Astrocyte (in vitro differentiated cells and primary cell): Measurements from ENCODE around the gene IRF1. TPM values are rescaled to one million over a fixed set of nuclear protein-coding genes. Genes with fewer than 3 reads are reported as not detected.

Experiments used
- DNase-seq: peaks from one replicate; pipeline ENCODE4 v3.0.0-alpha.2; 2010; ENCODE audit warnings: low read depth
- FAIRE-seq: peaks from 2 replicates; lab custom pipeline; 2011; peaks lifted over from hg19 to GRCh38; lab: Jason Lieb, UNC
- H2AFZ ChIP-seq: 2 replicates; pipeline ENCODE4 v1.6.0; 2012; ENCODE audit warnings: low read depth, low read length, inconsistent platforms
- H3K27ac ChIP-seq: 2 replicates; pipeline ENCODE4 v1.5.1; 2011; ENCODE audit warnings: low read depth, low read length, inconsistent platforms
- H3K27me3 ChIP-seq: 2 replicates; pipeline ENCODE4 v1.6.0; 2011; ENCODE audit warnings: low read length, inconsistent platforms; ENCODE audit not compliant: insufficient read depth
- H3K36me3 ChIP-seq: 2 replicates; pipeline ENCODE4 v1.5.1; 2011; ENCODE audit warnings: low read length, inconsistent platforms; ENCODE audit not compliant: insufficient read depth
- H3K4me1 ChIP-seq: 2 replicates; pipeline ENCODE4 v1.5.1; 2011; ENCODE audit warnings: low read length, inconsistent platforms; ENCODE audit not compliant: insufficient read depth
- H3K4me2 ChIP-seq: 2 replicates; pipeline ENCODE4 v1.6.0; 2012; ENCODE audit warnings: low read length, inconsistent platforms
- H3K4me3 ChIP-seq: 2 replicates; pipeline ENCODE4 v1.5.1; 2011; ENCODE audit warnings: low read depth, mild to moderate bottlenecking, low read length, inconsistent platforms; ENCODE audit not compliant: insufficient read depth
- H3K79me2 ChIP-seq: 2 replicates; pipeline ENCODE4 v1.6.0; 2012; ENCODE audit warnings: mild to moderate bottlenecking, low read length, inconsistent platforms; ENCODE audit not compliant: insufficient read depth
- H3K9ac ChIP-seq: 2 replicates; pipeline ENCODE4 v1.6.0; 2012; ENCODE audit warnings: mild to moderate bottlenecking, low read length, inconsistent platforms
- H3K9me3 ChIP-seq: 2 replicates; pipeline ENCODE4 v1.5.1; 2012; ENCODE audit warnings: low read depth, mild to moderate bottlenecking, low read length, inconsistent platforms; ENCODE audit not compliant: insufficient read depth
- H4K20me1 ChIP-seq: 2 replicates; pipeline ENCODE4 v1.6.0; 2012; ENCODE audit warnings: low read length, inconsistent platforms; ENCODE audit not compliant: insufficient read depth
- H3K27ac Mint-ChIP-seq: one replicate; pipeline ENCODE4 v1.8.0; 2021; ENCODE audit warnings: mild to moderate bottlenecking, mixed read lengths; ENCODE audit not compliant: unreplicated experiment
- H3K27me3 Mint-ChIP-seq: one replicate; pipeline ENCODE4 v1.8.0; 2021; ENCODE audit warnings: low read depth, mixed read lengths; ENCODE audit not compliant: unreplicated experiment
- H3K36me3 Mint-ChIP-seq: one replicate; pipeline ENCODE4 v1.8.0; 2021; ENCODE audit warnings: low read depth, mixed read lengths; ENCODE audit not compliant: unreplicated experiment
- H3K4me1 Mint-ChIP-seq: one replicate; pipeline ENCODE4 v1.8.0; 2021; ENCODE audit warnings: low read depth, mixed read lengths; ENCODE audit not compliant: unreplicated experiment
- H3K4me3 Mint-ChIP-seq: one replicate; pipeline ENCODE4 v1.8.0; 2021; ENCODE audit warnings: mild to moderate bottlenecking, moderate library complexity, mixed read lengths; ENCODE audit not compliant: unreplicated experiment
- H3K9me3 Mint-ChIP-seq: one replicate; pipeline ENCODE4 v1.8.0; 2021; ENCODE audit warnings: mild to moderate bottlenecking, mixed read lengths; ENCODE audit not compliant: unreplicated experiment
- EZH2 ChIP-seq: IDR thresholded peaks from 2 replicates; pipeline ENCODE4 v1.6.1; 2012; ENCODE audit warnings: mild to moderate bottlenecking, low read length, inconsistent platforms; ENCODE audit not compliant: insufficient read depth
- total RNA-seq: library from RNA; stranded (reverse); gene quantifications from 2 replicates; pipeline ENCODE4 v1.2.1, GENCODE V29; 2021
- TF ChIP-seq, protein P1 (sequence below): IDR thresholded peaks from 2 replicates; pipeline ENCODE4 v1.5.1; 2011; ENCODE audit warnings: low read depth, mild to moderate bottlenecking, inconsistent platforms, low read length, moderate library complexity; ENCODE audit not compliant: insufficient read depth

Gene IRF1
- total RNA-seq, 1 donor from 2014 or later: 39.7 TPM

- TF ChIP-seq EZH2: no peak
- TF ChIP-seq, protein P1, sequence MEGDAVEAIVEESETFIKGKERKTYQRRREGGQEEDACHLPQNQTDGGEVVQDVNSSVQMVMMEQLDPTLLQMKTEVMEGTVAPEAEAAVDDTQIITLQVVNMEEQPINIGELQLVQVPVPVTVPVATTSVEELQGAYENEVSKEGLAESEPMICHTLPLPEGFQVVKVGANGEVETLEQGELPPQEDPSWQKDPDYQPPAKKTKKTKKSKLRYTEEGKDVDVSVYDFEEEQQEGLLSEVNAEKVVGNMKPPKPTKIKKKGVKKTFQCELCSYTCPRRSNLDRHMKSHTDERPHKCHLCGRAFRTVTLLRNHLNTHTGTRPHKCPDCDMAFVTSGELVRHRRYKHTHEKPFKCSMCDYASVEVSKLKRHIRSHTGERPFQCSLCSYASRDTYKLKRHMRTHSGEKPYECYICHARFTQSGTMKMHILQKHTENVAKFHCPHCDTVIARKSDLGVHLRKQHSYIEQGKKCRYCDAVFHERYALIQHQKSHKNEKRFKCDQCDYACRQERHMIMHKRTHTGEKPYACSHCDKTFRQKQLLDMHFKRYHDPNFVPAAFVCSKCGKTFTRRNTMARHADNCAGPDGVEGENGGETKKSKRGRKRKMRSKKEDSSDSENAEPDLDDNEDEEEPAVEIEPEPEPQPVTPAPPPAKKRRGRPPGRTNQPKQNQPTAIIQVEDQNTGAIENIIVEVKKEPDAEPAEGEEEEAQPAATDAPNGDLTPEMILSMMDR: no peak
- Histone ChIP-seq H3K27ac (peak overlapping the region; percentile 88), H3K4me2 (peak overlapping the region; percentile 90), H3K27me3 (no peaks in the 10 kb centered on the region), H4K20me1 (peaks cover 34% of the 10 kb centered on the region), H3K4me1 (peaks cover 19% of the 10 kb centered on the region), H2AFZ (peak overlapping the region; percentile 78), H3K36me3 (peaks cover 4% of the 10 kb centered on the region), H3K9me3 (no peaks in the 10 kb centered on the region), H3K9ac (peak overlapping the region; percentile 92), H3K4me3 (peak overlapping the region; percentile 72), H3K79me2 (peaks cover 33% of the 10 kb centered on the region)
- DNase-seq: no peak
- Mint-ChIP-seq H3K27ac (peak overlapping the region; percentile 38), H3K4me1 (peaks cover 26% of the 10 kb centered on the region), H3K9me3 (no peaks in the 10 kb centered on the region), H3K4me3 (peak overlapping the region; percentile 79), H3K36me3 (peaks cover 18% of the 10 kb centered on the region), H3K27me3 (peaks cover 2% of the 10 kb centered on the region)
- FAIRE-seq: no peak
Observed at GRCh38 chr5:132491368-132492364, 1.1 kb upstream of the IRF1 start.

DNA sequence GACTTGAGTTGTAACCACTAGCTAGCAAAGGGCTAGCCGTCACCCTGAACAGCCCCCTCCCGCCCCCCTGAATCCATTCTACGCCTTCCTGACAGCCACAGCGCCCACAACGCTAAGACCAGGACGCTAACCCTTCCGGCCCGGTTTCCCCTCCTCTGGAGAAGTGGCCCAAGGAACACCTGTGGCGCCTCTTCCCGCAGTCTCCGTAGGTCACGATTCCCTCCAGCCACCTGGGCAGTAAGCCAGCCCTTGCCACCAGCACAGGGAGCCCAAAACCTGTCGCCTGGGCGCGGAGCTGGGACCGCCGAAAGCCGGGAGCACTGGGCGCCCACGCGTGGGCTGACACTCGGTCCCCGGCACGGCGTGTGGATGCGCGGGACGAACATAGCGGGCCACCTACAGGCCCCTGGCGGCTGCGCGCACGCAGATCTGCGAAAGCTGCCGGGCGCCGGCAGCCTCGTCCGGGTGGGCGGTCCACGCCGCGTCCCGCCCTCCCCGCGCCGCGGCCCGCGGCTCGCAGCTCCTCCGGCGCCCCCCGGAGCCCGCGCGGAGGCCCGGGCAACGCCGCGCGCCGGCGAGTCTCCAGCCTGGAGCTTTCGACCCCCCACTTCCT lies 596 bp downstream of the IRF1 start:
- H3K27ac Mint-ChIP-seq: peak overlapping the region; percentile 77
- Histone ChIP-seq H3K79me2 (peaks cover 33% of the 10 kb centered on the region), H3K27me3 (no peaks in the 10 kb centered on the region), H3K4me3 (peak overlapping the region; percentile 72), H3K9ac (peak overlapping the region; percentile 92), H3K36me3 (peaks cover 14% of the 10 kb centered on the region), H4K20me1 (peaks cover 50% of the 10 kb centered on the region), H3K4me2 (peak overlapping the region; percentile 90), H3K27ac (peak overlapping the region; percentile 88), H3K9me3 (no peaks in the 10 kb centered on the region), H3K4me1 (peaks cover 8% of the 10 kb centered on the region), H2AFZ (peak overlapping the region; percentile 76)
- H3K4me1 Mint-ChIP-seq: peaks cover 28% of the 10 kb centered on the region
- H3K27me3 Mint-ChIP-seq: peaks cover 2% of the 10 kb centered on the region
- no peaks in the 10 kb centered on the region for H3K9me3 Mint-ChIP-seq
- TF ChIP-seq, protein P1: no peak
- no peak for TF ChIP-seq EZH2
- FAIRE-seq (no peak), DNase-seq (peak; percentile 43)
- H3K4me3 Mint-ChIP-seq: peak overlapping the region; percentile 92
- peaks cover 29% of the 10 kb centered on the region for H3K36me3 Mint-ChIP-seq
